HepG2 (cell line): ENCODE measurements around the gene ATP1A2. TPM values are rescaled to one million over a fixed set of nuclear protein-coding genes. Genes with fewer than 3 reads are reported as not detected.

ENCODE experiments used
- ATAC-seq: fragments of 200-7000 bp; cut with Tn5 transposase; 3 replicates; pipeline ENCODE4 v1.9.1; 2020; ENCODE audit warnings: mild to moderate bottlenecking, moderate library complexity
- BruUV-seq: library from RNA; stranded (reverse); fragments of 400-500 nt; replicated peaks from 2 replicates; lab custom pipeline; 2021; lab: Mats Ljungman, UMichigan
- CTCF ChIA-PET: fragments of 300-600 bp; formaldehyde crosslinking; extraction: SDS; loops from one replicate; lab custom pipeline; 2021; ENCODE audit warnings: low total read pairs, inconsistent platforms, low intra/inter-chr PET ratio; lab: Yijun Ruan, JAX
- POLR2A ChIA-PET: fragments of 350-600 bp; sonication (Branson Sonifier 250); formaldehyde crosslinking; loops from one replicate; lab custom pipeline; 2020; ENCODE audit warnings: antibody characterized with exemption, inconsistent platforms; lab: Yijun Ruan, JAX
- DNase-seq: peaks from one replicate; pipeline ENCODE4 v3.0.0-alpha.2; 2015; ENCODE audit warnings: low spot score
- FAIRE-seq: peaks from 3 replicates; lab custom pipeline; 2011; peaks lifted over from hg19 to GRCh38; lab: Jason Lieb, UNC
- H2AFZ ChIP-seq: one replicate; pipeline ENCODE4 v1.6.1; 2011; ENCODE audit warnings: low read length, inconsistent platforms
- H3K27ac ChIP-seq: fragments of 300-600 bp; 3 replicates; pipeline ENCODE4 v1.8.0; 2011; ENCODE audit warnings: mixed run types, mild to moderate bottlenecking, mixed read lengths, low read length, inconsistent platforms; ENCODE audit not compliant: insufficient read depth; ENCODE audit errors: extremely low read length
- H3K27me3 ChIP-seq, 2 experiments: fragments of 200-600 bp in 1 of 2; 2 replicates in 1 of 2; 3 replicates in 1 of 2; pipeline versions ENCODE4 v1.6.0 to v1.8.0; 2011; ENCODE audit warnings: low read length in 2 of 2, mild to moderate bottlenecking in 2 of 2, moderate library complexity in 2 of 2, inconsistent platforms in 1 of 2; ENCODE audit not compliant: insufficient read depth in 2 of 2, control insufficient read depth in 1 of 2
- H3K36me3 ChIP-seq, 2 experiments: fragments of 200-600 bp in 1 of 2; replicated peaks in 1 of 2; 2 replicates in 1 of 2; 3 replicates in 1 of 2; pipeline versions ENCODE4 v1.5.1 to v1.8.0; 2011; ENCODE audit warnings: low read length in 2 of 2, inconsistent platforms in 1 of 2; ENCODE audit not compliant: insufficient read depth in 2 of 2, control insufficient read depth in 1 of 2
- H3K4me1 ChIP-seq: 2 replicates; pipeline ENCODE4 v1.5.1; 2012; ENCODE audit warnings: low read length, inconsistent platforms; ENCODE audit not compliant: insufficient read depth
- H3K4me2 ChIP-seq: 2 replicates; pipeline ENCODE4 v1.6.0; 2011; ENCODE audit warnings: low read depth, low read length, inconsistent platforms
- H3K4me3 ChIP-seq, 3 experiments: fragments of 200-600 bp in 1 of 3; sonication (generic), shearing (Covaris generic) in 1 of 3; replicated peaks in 1 of 3; 2 replicates each; pipeline ENCODE4 v1.5.1; 2011 to 2016; ENCODE audit warnings: low read length in 3 of 3, inconsistent platforms in 2 of 3, low read depth in 2 of 3, mild to moderate bottlenecking in 2 of 3, control low read depth in 1 of 3, mixed read lengths in 1 of 3; ENCODE audit not compliant: insufficient read depth in 1 of 3
- H3K79me2 ChIP-seq: one replicate; pipeline ENCODE4 v1.6.1; 2011; ENCODE audit warnings: low read length, inconsistent platforms; ENCODE audit not compliant: insufficient read depth
- H3K9ac ChIP-seq: 2 replicates; pipeline ENCODE4 v1.6.0; 2011; ENCODE audit warnings: mild to moderate bottlenecking, low read depth, low read length, inconsistent platforms; ENCODE audit not compliant: insufficient read depth
- H3K9me3 ChIP-seq: 2 replicates; pipeline ENCODE4 v1.5.1; 2012; ENCODE audit warnings: mild to moderate bottlenecking, low read length
- H4K20me1 ChIP-seq: 2 replicates; pipeline ENCODE4 v1.6.0; 2011; ENCODE audit warnings: inconsistent platforms, mild to moderate bottlenecking, low read length, moderate library complexity; ENCODE audit not compliant: insufficient read depth
- DR1 ChIP-seq: sonication (generic); formaldehyde crosslinking; IDR thresholded peaks from 2 replicates; pipeline ENCODE4 v1.8.0; 2021; ENCODE audit warnings: mild to moderate bottlenecking, missing genetic modification reagents, inconsistent platforms
- ELK4 ChIP-seq: sonication (generic); formaldehyde crosslinking; IDR thresholded peaks from 2 replicates; pipeline ENCODE4 v1.9.0; 2021; ENCODE audit warnings: missing genetic modification reagents, borderline replicate concordance
- HOMEZ ChIP-seq: IDR thresholded peaks from 2 replicates; pipeline ENCODE4 v1.6.1; 2016; ENCODE audit warnings: low read depth
- JUND ChIP-seq: sonication (generic); formaldehyde crosslinking; IDR thresholded peaks from 2 replicates; pipeline ENCODE4 v1.8.0; 2022; ENCODE audit warnings: mild to moderate bottlenecking, missing genetic modification reagents
- KDM5A ChIP-seq: fragments of 200-600 bp; sonication (generic); IDR thresholded peaks from 2 replicates; pipeline ENCODE4 v1.7.0; 2018; ENCODE audit warnings: antibody characterized with exemption, mild to moderate bottlenecking, low read length, borderline replicate concordance
- SETDB1 ChIP-seq: sonication (generic); formaldehyde crosslinking; IDR thresholded peaks from 2 replicates; pipeline ENCODE4 v1.5.1; 2020; ENCODE audit warnings: missing genetic modification reagents, mild to moderate bottlenecking, borderline replicate concordance
- SP4 ChIP-seq: sonication (generic); formaldehyde crosslinking; IDR thresholded peaks from 2 replicates; pipeline ENCODE4 v1.8.1; 2023; ENCODE audit warnings: mild to moderate bottlenecking, missing genetic modification reagents
- YY1 ChIP-seq: IDR thresholded peaks from 2 replicates; pipeline ENCODE4 v1.6.1; 2011; ENCODE audit warnings: low read length, low read depth, moderate library complexity, mild to moderate bottlenecking; ENCODE audit not compliant: insufficient read depth, insufficient replicate concordance
- ZFX ChIP-seq: sonication (generic); formaldehyde crosslinking; IDR thresholded peaks from 2 replicates; pipeline ENCODE4 v1.4.0; 2020; ENCODE audit warnings: mild to moderate bottlenecking, low read depth, missing genetic modification reagents, moderate library complexity
- ZNF232 ChIP-seq: sonication (generic); formaldehyde crosslinking; IDR thresholded peaks from 2 replicates; pipeline ENCODE4 v1.4.0; 2020; ENCODE audit warnings: missing genetic modification reagents, borderline replicate concordance
- ZNF282 ChIP-seq: fragments of 450-650 bp; IDR thresholded peaks from 2 replicates; pipeline ENCODE4 v1.6.1; 2018; ENCODE audit not compliant: partially characterized antibody
- ZNF350 ChIP-seq: sonication (generic); formaldehyde crosslinking; IDR thresholded peaks from 2 replicates; pipeline ENCODE4 v1.4.0; 2020; ENCODE audit warnings: mild to moderate bottlenecking, low read depth, missing genetic modification reagents, borderline replicate concordance
- ZNF382 ChIP-seq: sonication (generic); formaldehyde crosslinking; IDR thresholded peaks from 2 replicates; pipeline ENCODE4 v1.5.0; 2020; ENCODE audit warnings: missing genetic modification reagents, mild to moderate bottlenecking, borderline replicate concordance
- ZNF430 ChIP-seq: sonication (generic); formaldehyde crosslinking; IDR thresholded peaks from 2 replicates; pipeline ENCODE4 v1.9.0; 2021; ENCODE audit warnings: mild to moderate bottlenecking, missing genetic modification reagents
- ZNF441 ChIP-seq: sonication (generic); formaldehyde crosslinking; IDR thresholded peaks from 2 replicates; pipeline ENCODE4 v1.7.0; 2021; ENCODE audit warnings: missing genetic modification reagents, borderline replicate concordance
- ZNF546 ChIP-seq: sonication (generic); formaldehyde crosslinking; conservative IDR thresholded peaks from 2 replicates; pipeline ENCODE4 v1.8.1; 2023; ENCODE audit warnings: mild to moderate bottlenecking, missing genetic modification reagents
- ZNF607 ChIP-seq: sonication (generic); formaldehyde crosslinking; IDR thresholded peaks from 2 replicates; pipeline ENCODE4 v1.5.1; 2020; ENCODE audit warnings: missing genetic modification reagents, mild to moderate bottlenecking, borderline replicate concordance
- ZNF773 ChIP-seq: sonication (generic); formaldehyde crosslinking; IDR thresholded peaks from 2 replicates; pipeline ENCODE4 v1.4.0; 2020; ENCODE audit warnings: missing genetic modification reagents, borderline replicate concordance
- ZZZ3 ChIP-seq: sonication (generic); formaldehyde crosslinking; IDR thresholded peaks from 2 replicates; pipeline ENCODE4 v1.4.0; 2020; ENCODE audit warnings: missing genetic modification reagents, mild to moderate bottlenecking, borderline replicate concordance
- WGBS: methylation state at CpG from one replicate; pipeline ENCODE4 v1.1.6; 2017; ENCODE audit warnings: low lambda C conversion rate; 5-methylcytosine and 5-hydroxymethylcytosine counted together
- in situ Hi-C: cut with HindIII; loops from 2 replicates; pipeline ENCODE4 v1.10.0; 2017; ENCODE audit warnings: low pct_unique_long_range_greater_than_20kb; ENCODE audit not compliant: extremely low pct_ligation_motif_present
- intact Hi-C: fragments of 100-400 bp; cut with micrococcal nuclease; formaldehyde crosslinking; loops from one replicate; pipeline ENCODE4 v1.10.0; 2022; ENCODE audit not compliant: unreplicated experiment
- polyA plus RNA-seq, 8 experiments: library from polyadenylated mRNA; depleted of rRNA in 3 of 8; stranded (reverse) in 7 of 8; unstranded in 1 of 8; fragments of >200 nt; fragmentation: Illumina TruSeq in 4 of 8; extraction: Trizol in 4 of 8; gene quantifications; 2 replicates each; pipeline versions ENCODE4 v1.2.1 to v1.2.3, GENCODE V29; 2011 to 2016; ENCODE audit warnings: low read depth in 4 of 8, missing spikeins in 1 of 8, mixed read lengths in 1 of 8; ENCODE audit not compliant: insufficient read depth in 1 of 8
- total RNA-seq, 5 experiments: library from RNA; depleted of rRNA; stranded (reverse); fragments of >200 nt; fragmentation: Illumina TruSeq; extraction: Trizol; gene quantifications; 2 replicates each; pipeline ENCODE4 v1.2.3, GENCODE V29; 2016; ENCODE audit warnings: low read depth in 1 of 5

ATP1A2 gene
- total and polyA plus RNA-seq, 2 of the 13 experiments (the other 11 are each of a cell fraction or from before 2014, with no cell fraction given) = 0.16 TPM; not detected in 1

- intact Hi-C loops = loop anchor here (1.0 to 5.0 kb wide), 5 partner anchors 62 to 276 kb away; no protein-coding TSS in a partner anchor
- peak overlapping the region; percentile 73 for H2AFZ ChIP-seq
- 24% methylated on average over 7 of the region's 13 CpGs for WGBS
- in situ Hi-C loops = loop anchor here (10.0 kb wide), 1 partner anchor 114 kb away; no protein-coding TSS in a partner anchor
- FAIRE-seq (peak; percentile 90), DNase-seq (peak; percentile 81), ATAC-seq (peak; percentile 30)
- no peaks in the 10 kb centered on the region for H3K27me3 ChIP-seq
- no peaks in the 10 kb centered on the region for H3K9me3 ChIP-seq
- H3K4me3 ChIP-seq = peak overlapping the region in 2 of 3 experiments; percentile 40 to 47; a peak in 3 of 6 replicates
- POLR2A ChIA-PET = interaction anchor here (0.6 to 1.0 kb wide), 5 partner anchors 28 to 191 kb away, joined by 3 to 5 read pairs (median 3); partner anchors contain the start of gene DCAF8
- peak overlapping the region; percentile 77 for H3K4me2 ChIP-seq
- peak overlapping the region; percentile 46 for H3K9ac ChIP-seq
- peaks cover 18% of the 10 kb centered on the region for H3K79me2 ChIP-seq
- no peak overlapping the region for H3K27ac ChIP-seq
- H4K20me1 ChIP-seq = no peaks in the 10 kb centered on the region
- no peaks in the 10 kb centered on the region for H3K36me3 ChIP-seq
- CTCF ChIA-PET = interaction anchor here (1.1 to 2.0 kb wide), 5 partner anchors 63 to 190 kb away, joined by 4 to 15 read pairs (median 12); no protein-coding TSS in a partner anchor
- H3K4me1 ChIP-seq = peaks cover 80% of the 10 kb centered on the region
- no TSS peak for BruUV-seq
- no peak for TF ChIP-seq DR1 (CRISPR knock-in tag)
- peak; percentile 66; the same call in 1 of the 2 replicates for TF ChIP-seq ZFX
- 0 out of 2 replicates have a peak, but pooled peaks have one; percentile 44 for TF ChIP-seq ZNF232 (CRISPR knock-in tag)
- TF ChIP-seq ZNF430 (CRISPR knock-in tag) = peak; percentile 75; the same call in 1 of the 2 replicates
- no peak for TF ChIP-seq ZNF282
- TF ChIP-seq ZNF773 (CRISPR knock-in tag) = no peak
- no peak for TF ChIP-seq HOMEZ (CRISPR knock-in tag)
- no peak for TF ChIP-seq ZZZ3 (CRISPR knock-in tag)
- TF ChIP-seq ZNF441 (CRISPR knock-in tag) = no peak
- TF ChIP-seq JUND (CRISPR knock-in tag) = no peak
- TF ChIP-seq ELK4 = no peak
- no peak for TF ChIP-seq SETDB1 (CRISPR knock-in tag)
- peak; percentile 79; the same call in 1 of the 2 replicates for TF ChIP-seq ZNF350 (CRISPR knock-in tag)
- TF ChIP-seq ZNF607 (CRISPR knock-in tag) = peak; percentile 76; the same call in 1 of the 2 replicates
- TF ChIP-seq ZNF546 (CRISPR knock-in tag) = 0 out of 2 replicates have a peak, but pooled peaks have one; percentile 41
- peak; percentile 60 for TF ChIP-seq YY1
- TF ChIP-seq SP4 = 0 out of 2 replicates have a peak, but pooled peaks have one; percentile 43
- TF ChIP-seq KDM5A = no peak
- no peak for TF ChIP-seq ZNF382 (CRISPR knock-in tag)
Measured at GRCh38 chr1:160101037-160101716, 14.4 kb upstream of the ATP1A2 start.
